A549 (cell line): ENCODE data around the gene METTL1. TPM values are rescaled to one million over a fixed set of nuclear protein-coding genes. Genes with fewer than 3 reads are reported as not detected.

Experiments used
- ATAC-seq, 2 experiments: fragments of 200-7000 bp in 1 of 2; fragments of >200 bp in 1 of 2; cut with Nextera tagmentation in 1 of 2; cut with Tn5 transposase in 1 of 2; 3 replicates each; pipeline versions ENCODE4 v1.8.0 to v1.9.1; 2018 to 2020; ENCODE audit warnings: mild to moderate bottlenecking in 1 of 2, moderate library complexity in 1 of 2
- CTCF ChIA-PET: fragments of 300-600 bp; sonication (Branson Sonifier 250); formaldehyde crosslinking; extraction: SDS; loops from one replicate; lab custom pipeline; 2021; ENCODE audit warnings: antibody characterized with exemption, inconsistent platforms; lab: Yijun Ruan, JAX
- POLR2A ChIA-PET: fragments of 350-600 bp; formaldehyde crosslinking; extraction: SDS; loops from one replicate; lab custom pipeline; 2021; ENCODE audit warnings: antibody characterized with exemption, inconsistent platforms; lab: Yijun Ruan, JAX
- DNase-seq, 2 experiments: peaks; one replicate each; pipeline versions ENCODE4 v3.0.0 to v3.0.0-alpha.2; 2011 to 2016; ENCODE audit warnings: low read depth in 1 of 2, low spot score in 1 of 2
- FAIRE-seq: peaks from 2 replicates; lab custom pipeline; 2011; peaks lifted over from hg19 to GRCh38; lab: Jason Lieb, UNC
- H3K27ac ChIP-seq, 2 experiments: fragments of >200 bp; sonication (Bioruptor Twin); formaldehyde crosslinking; 3 replicates each; pipeline ENCODE4 v1.5.1; 2016 to 2017
- H3K4me1 ChIP-seq: fragments of >200 bp; sonication (Bioruptor Twin); formaldehyde crosslinking; 3 replicates; pipeline ENCODE4 v1.6.1; 2016
- H3K4me2 ChIP-seq: fragments of >200 bp; sonication (Bioruptor Twin); formaldehyde crosslinking; 3 replicates; pipeline ENCODE4 v1.6.1; 2016
- H3K4me3 ChIP-seq: fragments of >200 bp; sonication (Bioruptor Twin); formaldehyde crosslinking; 3 replicates; pipeline ENCODE4 v1.5.1; 2016
- H3K9me3 ChIP-seq: fragments of >200 bp; sonication (Bioruptor Twin); formaldehyde crosslinking; 3 replicates; pipeline ENCODE4 v1.6.1; 2016
- CBX2 ChIP-seq: fragments of 200-600 bp; sonication (generic); IDR thresholded peaks from 2 replicates; pipeline ENCODE4 v1.6.1; 2016; ENCODE audit warnings: low read depth, mild to moderate bottlenecking, borderline replicate concordance
- CBX8 ChIP-seq: fragments of 200-600 bp; sonication (generic); IDR thresholded peaks from 2 replicates; pipeline ENCODE4 v1.6.1; 2016
- EHMT2 ChIP-seq: fragments of 200-600 bp; sonication (generic); IDR thresholded peaks from 2 replicates; pipeline ENCODE4 v1.6.1; 2016; ENCODE audit warnings: antibody characterized with exemption, low read depth, mild to moderate bottlenecking, moderate library complexity
- ESRRA ChIP-seq: fragments of 150-350 bp; IDR thresholded peaks from 2 replicates; pipeline ENCODE4 v1.6.1; 2014; ENCODE audit warnings: mild to moderate bottlenecking, low read length, borderline replicate concordance
- FOSB ChIP-seq: fragments of 250-450 bp; sonication (Bioruptor Pico); IDR thresholded peaks from 2 replicates; pipeline ENCODE4 v1.5.0; 2020; ENCODE audit warnings: mild to moderate bottlenecking, moderate library complexity
- GATA3 ChIP-seq: IDR thresholded peaks from 2 replicates; pipeline ENCODE4 v1.6.1; 2012; ENCODE audit warnings: borderline replicate concordance
- HDAC2 ChIP-seq: fragments of 200-600 bp; sonication (generic); IDR thresholded peaks from 2 replicates; pipeline ENCODE4 v1.6.1; 2016
- HES2 ChIP-seq: fragments of >200 bp; sonication (Bioruptor Twin); formaldehyde crosslinking; IDR thresholded peaks from 2 replicates; pipeline ENCODE4 v1.6.1; 2016
- HOXA7 ChIP-seq: fragments of 250-450 bp; sonication (Bioruptor Pico); IDR thresholded peaks from 2 replicates; pipeline ENCODE4 v1.5.0; 2020; ENCODE audit warnings: mild to moderate bottlenecking, moderate library complexity
- JUNB ChIP-seq: fragments of >200 bp; sonication (Bioruptor Twin); formaldehyde crosslinking; IDR thresholded peaks from 2 replicates; pipeline ENCODE4 v1.6.1; 2016
- KDM1A ChIP-seq: fragments of 200-600 bp; sonication (generic); IDR thresholded peaks from 2 replicates; pipeline ENCODE4 v1.6.1; 2016; ENCODE audit warnings: low read depth, mild to moderate bottlenecking
- MAFK ChIP-seq: fragments of 450-650 bp; IDR thresholded peaks from 2 replicates; pipeline ENCODE4 v1.6.1; 2014; ENCODE audit not compliant: partially characterized antibody
- MYC ChIP-seq: IDR thresholded peaks from 2 replicates; pipeline ENCODE4 v1.6.1; 2012; ENCODE audit warnings: mild to moderate bottlenecking, inconsistent platforms, low read length, improper control_type of control experiment, borderline replicate concordance
- NFE2L2 ChIP-seq: fragments of 150-350 bp; conservative IDR thresholded peaks from 2 replicates; pipeline ENCODE4 v1.6.1; 2014; ENCODE audit warnings: low read length
- NR3C1 ChIP-seq: fragments of >200 bp; sonication (Bioruptor Twin); formaldehyde crosslinking; IDR thresholded peaks from 3 replicates; pipeline ENCODE4 v1.6.1; 2017
- RCOR1 ChIP-seq: fragments of 150-350 bp; IDR thresholded peaks from 2 replicates; pipeline ENCODE4 v1.6.1; 2014; ENCODE audit warnings: antibody characterized with exemption, low read length, low read depth
- RFX5 ChIP-seq: fragments of 450-650 bp; IDR thresholded peaks from 2 replicates; pipeline ENCODE4 v1.7.1; 2014; ENCODE audit warnings: antibody characterized with exemption, mild to moderate bottlenecking, moderate library complexity
- RNF2 ChIP-seq: fragments of 200-600 bp; sonication (generic); IDR thresholded peaks from 2 replicates; pipeline ENCODE4 v1.6.1; 2016; ENCODE audit warnings: low read depth, mild to moderate bottlenecking, antibody characterized with exemption, moderate library complexity, borderline replicate concordance
- TP53 ChIP-seq: fragments of 250-450 bp; sonication (Bioruptor Pico); IDR thresholded peaks from 2 replicates; pipeline ENCODE4 v1.5.0; 2021; ENCODE audit warnings: mild to moderate bottlenecking, moderate library complexity
- ZNF302 ChIP-seq: fragments of 250-450 bp; sonication (Bioruptor Pico); IDR thresholded peaks from 2 replicates; pipeline ENCODE4 v1.9.0; 2021; ENCODE audit warnings: inconsistent platforms, mild to moderate bottlenecking, moderate library complexity
- WGBS: methylation state at CpG from one replicate; pipeline ENCODE4 v1.1.6; 2017; ENCODE audit errors: missing lambda C conversion rate; 5-methylcytosine and 5-hydroxymethylcytosine counted together
- polyA plus RNA-seq, 4 experiments: library from polyadenylated mRNA; depleted of rRNA in 3 of 4; stranded (reverse); fragments of >200 nt; fragmentation: RNase III in 1 of 4; extraction: RNeasy Plus Mini Kit Qiagen cat#74134 plus additional on column Dnase treatment in 1 of 4; gene quantifications; 2 replicates in 3 of 4; 3 replicates in 1 of 4; pipeline ENCODE4 v1.2.3, GENCODE V29; 2011 to 2017
- TF ChIP-seq, protein P1 (sequence below): fragments of 450-650 bp; IDR thresholded peaks from 2 replicates; pipeline ENCODE4 v1.6.1; 2014; ENCODE audit warnings: antibody characterized with exemption
- TF ChIP-seq, protein P2 (sequence below): fragments of 250-450 bp; sonication (Bioruptor Pico); IDR thresholded peaks from 2 replicates; pipeline ENCODE4 v1.5.0; 2020; ENCODE audit warnings: low read depth, mild to moderate bottlenecking, moderate library complexity
- TF ChIP-seq, protein P3 (sequence below): IDR thresholded peaks from 2 replicates; pipeline ENCODE4 v1.6.1; 2012
- TF ChIP-seq, protein P4 (sequence below): fragments of 150-350 bp; IDR thresholded peaks from 2 replicates; pipeline ENCODE4 v1.6.1; 2014; ENCODE audit warnings: low read depth, mild to moderate bottlenecking, low read length

METTL1 gene
- polyA plus RNA-seq, 2 of the 4 experiments (the other 2 are of a cell fraction) = 55.2 to 60.2 TPM

GRCh38 chr12:57811028-57811755 lies 39.3 kb upstream of the METTL1 start:
- ChIA-PET POLR2A (no interaction called here), CTCF (interaction anchor here (0.6 to 6.6 kb wide), 8 partner anchors 9 to 94 kb away, joined by 3 to 40 read pairs (median 5); no protein-coding TSS in a partner anchor)
- ATAC-seq = peak in 1 of 2 experiments; percentile 6; a peak in 1 of 6 replicates
- no peak for FAIRE-seq
- 82% methylated on average over 10 of the region's 10 CpGs for WGBS
- H3K27ac ChIP-seq = no peak overlapping the region
- DNase-seq = no peak
- no peak overlapping the region for H3K4me3 ChIP-seq
- H3K4me2 ChIP-seq = peak overlapping the region; percentile 19; the same call in 2 of the 3 replicates
- H3K9me3 ChIP-seq = no peaks in the 10 kb centered on the region
- peaks cover 11% of the 10 kb centered on the region for H3K4me1 ChIP-seq
- TF ChIP-seq TP53 (no peak), RFX5 (no peak), RNF2 (no peak), HDAC2 (no peak), RCOR1 (no peak), ESRRA (no peak), KDM1A (no peak), GATA3 (no peak), MYC (no peak)
- TF ChIP-seq, protein P1, sequence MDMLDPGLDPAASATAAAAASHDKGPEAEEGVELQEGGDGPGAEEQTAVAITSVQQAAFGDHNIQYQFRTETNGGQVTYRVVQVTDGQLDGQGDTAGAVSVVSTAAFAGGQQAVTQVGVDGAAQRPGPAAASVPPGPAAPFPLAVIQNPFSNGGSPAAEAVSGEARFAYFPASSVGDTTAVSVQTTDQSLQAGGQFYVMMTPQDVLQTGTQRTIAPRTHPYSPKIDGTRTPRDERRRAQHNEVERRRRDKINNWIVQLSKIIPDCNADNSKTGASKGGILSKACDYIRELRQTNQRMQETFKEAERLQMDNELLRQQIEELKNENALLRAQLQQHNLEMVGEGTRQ = no peak

- POLR2A ChIA-PET = interaction anchor here (0.6 kb wide), 1 partner anchor 32 kb away, joined by 3 read pairs; no protein-coding TSS in a partner anchor
- Histone ChIP-seq H3K9me3 (no peaks in the 10 kb centered on the region), H3K4me1 (peaks cover 11% of the 10 kb centered on the region), H3K4me2 (peak overlapping the region; percentile 19; the same call in 2 of the 3 replicates)
- CTCF ChIA-PET = interaction anchor here (0.5 to 2.7 kb wide), 9 partner anchors 10 to 94 kb away, joined by 3 to 13 read pairs (median 3); partner anchors contain the start of gene TSFM
- no peak for TF ChIP-seq RFX5
- TF ChIP-seq HES2 = no peak
- TF ChIP-seq NFE2L2 = no peak
- TF ChIP-seq RCOR1 = no peak
- no peak for TF ChIP-seq HOXA7 (CRISPR knock-in tag)
- no peak for TF ChIP-seq ZNF302 (CRISPR knock-in tag)
- no peak for TF ChIP-seq FOSB
- TF ChIP-seq, protein P2, sequence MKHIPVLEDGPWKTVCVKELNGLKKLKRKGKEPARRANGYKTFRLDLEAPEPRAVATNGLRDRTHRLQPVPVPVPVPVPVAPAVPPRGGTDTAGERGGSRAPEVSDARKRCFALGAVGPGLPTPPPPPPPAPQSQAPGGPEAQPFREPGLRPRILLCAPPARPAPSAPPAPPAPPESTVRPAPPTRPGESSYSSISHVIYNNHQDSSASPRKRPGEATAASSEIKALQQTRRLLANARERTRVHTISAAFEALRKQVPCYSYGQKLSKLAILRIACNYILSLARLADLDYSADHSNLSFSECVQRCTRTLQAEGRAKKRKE (CRISPR knock-in tag) = no peak
- TF ChIP-seq MAFK = no peak
- no peak for TF ChIP-seq GATA3
- TF ChIP-seq, protein P3, sequence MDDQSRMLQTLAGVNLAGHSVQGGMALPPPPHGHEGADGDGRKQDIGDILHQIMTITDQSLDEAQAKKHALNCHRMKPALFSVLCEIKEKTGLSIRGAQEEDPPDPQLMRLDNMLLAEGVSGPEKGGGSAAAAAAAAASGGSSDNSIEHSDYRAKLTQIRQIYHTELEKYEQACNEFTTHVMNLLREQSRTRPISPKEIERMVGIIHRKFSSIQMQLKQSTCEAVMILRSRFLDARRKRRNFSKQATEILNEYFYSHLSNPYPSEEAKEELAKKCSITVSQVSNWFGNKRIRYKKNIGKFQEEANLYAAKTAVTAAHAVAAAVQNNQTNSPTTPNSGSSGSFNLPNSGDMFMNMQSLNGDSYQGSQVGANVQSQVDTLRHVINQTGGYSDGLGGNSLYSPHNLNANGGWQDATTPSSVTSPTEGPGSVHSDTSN = no peak
- TF ChIP-seq CBX8 = no peak
- TF ChIP-seq JUNB = no peak
- TF ChIP-seq, protein P4, sequence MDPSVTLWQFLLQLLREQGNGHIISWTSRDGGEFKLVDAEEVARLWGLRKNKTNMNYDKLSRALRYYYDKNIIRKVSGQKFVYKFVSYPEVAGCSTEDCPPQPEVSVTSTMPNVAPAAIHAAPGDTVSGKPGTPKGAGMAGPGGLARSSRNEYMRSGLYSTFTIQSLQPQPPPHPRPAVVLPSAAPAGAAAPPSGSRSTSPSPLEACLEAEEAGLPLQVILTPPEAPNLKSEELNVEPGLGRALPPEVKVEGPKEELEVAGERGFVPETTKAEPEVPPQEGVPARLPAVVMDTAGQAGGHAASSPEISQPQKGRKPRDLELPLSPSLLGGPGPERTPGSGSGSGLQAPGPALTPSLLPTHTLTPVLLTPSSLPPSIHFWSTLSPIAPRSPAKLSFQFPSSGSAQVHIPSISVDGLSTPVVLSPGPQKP = no peak
- no peak for TF ChIP-seq NR3C1
- no peak for TF ChIP-seq CBX2
- no peak for TF ChIP-seq EHMT2
- no peak for TF ChIP-seq MYC
- TF ChIP-seq KDM1A = no peak
- TF ChIP-seq, all 56 proteins: peak for 0
- peak in 1 of 2 experiments; percentile 60 for DNase-seq
- no peak overlapping the region for H3K27ac ChIP-seq
- 68% methylated on average over 5 of the region's 5 CpGs for WGBS
- no peak overlapping the region for H3K4me3 ChIP-seq
- FAIRE-seq = no peak
- peak; percentile 11 to 44; a peak in 4 of 6 replicates for ATAC-seq
Observed at GRCh38 chr12:57810450-57810849, 38.5 kb upstream of the METTL1 start.
